ENCODE data around the gene SLIT3. TPM values are rescaled to one million over a fixed set of nuclear protein-coding genes. Genes with fewer than 3 reads are reported as not detected.

The SLIT3 gene
- total RNA-seq, 1 donor from 2014 or later, result 3.1 TPM

- no peak overlapping the region for H3K4me3 ChIP-seq (ENCODE audit: low read depth, low read length)
- TF ChIP-seq, protein P1, sequence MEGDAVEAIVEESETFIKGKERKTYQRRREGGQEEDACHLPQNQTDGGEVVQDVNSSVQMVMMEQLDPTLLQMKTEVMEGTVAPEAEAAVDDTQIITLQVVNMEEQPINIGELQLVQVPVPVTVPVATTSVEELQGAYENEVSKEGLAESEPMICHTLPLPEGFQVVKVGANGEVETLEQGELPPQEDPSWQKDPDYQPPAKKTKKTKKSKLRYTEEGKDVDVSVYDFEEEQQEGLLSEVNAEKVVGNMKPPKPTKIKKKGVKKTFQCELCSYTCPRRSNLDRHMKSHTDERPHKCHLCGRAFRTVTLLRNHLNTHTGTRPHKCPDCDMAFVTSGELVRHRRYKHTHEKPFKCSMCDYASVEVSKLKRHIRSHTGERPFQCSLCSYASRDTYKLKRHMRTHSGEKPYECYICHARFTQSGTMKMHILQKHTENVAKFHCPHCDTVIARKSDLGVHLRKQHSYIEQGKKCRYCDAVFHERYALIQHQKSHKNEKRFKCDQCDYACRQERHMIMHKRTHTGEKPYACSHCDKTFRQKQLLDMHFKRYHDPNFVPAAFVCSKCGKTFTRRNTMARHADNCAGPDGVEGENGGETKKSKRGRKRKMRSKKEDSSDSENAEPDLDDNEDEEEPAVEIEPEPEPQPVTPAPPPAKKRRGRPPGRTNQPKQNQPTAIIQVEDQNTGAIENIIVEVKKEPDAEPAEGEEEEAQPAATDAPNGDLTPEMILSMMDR (conservative IDR thresholded peaks at IDR 0.05; ENCODE audit: low read depth, low read length), result no peak
- no peak for DNase-seq (ENCODE audit: low read depth)
Observed at GRCh38 chr5:169029661-169030274, 271.2 kb downstream of the SLIT3 start.

DNA sequence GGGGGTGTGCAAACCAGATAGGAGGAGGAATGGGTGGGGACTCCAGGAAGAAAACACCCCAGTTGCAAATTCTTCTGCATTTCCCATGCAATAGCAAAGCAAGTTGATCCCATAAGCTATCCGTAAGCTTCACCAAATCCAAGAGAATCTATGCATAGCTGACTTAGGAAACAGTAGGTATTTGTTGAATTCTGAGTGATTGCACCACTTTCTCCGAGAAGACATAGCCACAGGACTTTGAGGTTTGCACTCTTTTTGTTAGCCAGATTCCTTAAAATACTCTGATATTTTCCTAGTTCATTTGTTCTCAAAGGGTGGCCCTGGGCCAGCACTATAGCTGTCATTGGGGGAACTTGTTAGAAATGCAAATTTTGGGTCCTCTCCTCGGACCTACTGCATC lies 271.9 kb downstream of the SLIT3 start:
- TF ChIP-seq, protein P1 (conservative IDR thresholded peaks at IDR 0.05; ENCODE audit: low read depth, low read length), result no peak
- H3K4me3 ChIP-seq (ENCODE audit: low read depth, low read length), result no peak overlapping the region
- DNase-seq (ENCODE audit: low read depth), result no peak

DNA sequence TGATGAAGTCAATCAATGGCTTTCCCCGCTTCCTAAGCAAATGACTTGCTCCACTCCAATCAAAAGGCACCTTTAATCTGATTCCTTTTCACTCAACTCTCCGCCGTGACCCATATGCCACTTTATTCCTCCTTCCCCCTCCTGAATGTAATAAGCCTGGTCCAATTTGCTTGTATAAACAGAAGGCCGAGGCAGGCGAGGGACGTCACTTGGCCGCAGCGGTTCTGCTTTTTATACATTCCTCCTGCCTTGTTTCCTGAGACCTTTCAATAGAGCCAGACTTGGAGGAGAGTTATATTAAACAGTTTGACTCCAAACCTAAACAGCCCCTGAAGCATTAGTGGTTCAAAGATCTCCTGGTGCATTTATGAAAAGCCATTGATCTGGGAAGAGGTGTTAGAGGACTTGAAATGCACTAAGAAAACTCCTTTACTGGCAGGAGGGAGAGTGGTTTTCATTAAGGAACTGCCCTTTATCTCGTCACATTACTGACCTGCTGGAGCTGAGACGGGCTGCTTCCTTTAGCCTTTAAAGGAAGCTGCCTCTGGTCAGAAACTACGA lies 273.4 kb downstream of the SLIT3 start:
- DNase-seq (ENCODE audit: low read depth), result no peak
- TF ChIP-seq, protein P1 (conservative IDR thresholded peaks at IDR 0.05; ENCODE audit: low read depth, low read length), result no peak
- no peak overlapping the region for H3K4me3 ChIP-seq (ENCODE audit: low read depth, low read length)

- TF ChIP-seq, protein P1 (conservative IDR thresholded peaks at IDR 0.05; ENCODE audit: low read depth, low read length), result no peak
- no peak for DNase-seq (ENCODE audit: low read depth)
Observed at GRCh38 chr5:169025491-169025890, 275.4 kb downstream of the SLIT3 start.

GRCh38 chr5:169024421-169024820 lies 276.5 kb downstream of the SLIT3 start:
- H3K4me3 ChIP-seq (ENCODE audit: low read depth, low read length), result no peak overlapping the region

More at GRCh38 chr5:169025491-169025890, 275.4 kb downstream of the SLIT3 start:
- no peak overlapping the region for H3K4me3 ChIP-seq (ENCODE audit: low read depth, low read length)

GRCh38 chr5:169022718-169023117 lies 278.2 kb downstream of the SLIT3 start:
- H3K4me3 ChIP-seq (ENCODE audit: low read depth, low read length), result no peak overlapping the region
- no peak for DNase-seq (ENCODE audit: low read depth)
- TF ChIP-seq, protein P1 (conservative IDR thresholded peaks at IDR 0.05; ENCODE audit: low read depth, low read length), result no peak

More at GRCh38 chr5:169024421-169024820, 276.5 kb downstream of the SLIT3 start:
- TF ChIP-seq, protein P1 (conservative IDR thresholded peaks at IDR 0.05; ENCODE audit: low read depth, low read length), result no peak
- DNase-seq (ENCODE audit: low read depth), result no peak

GRCh38 chr5:169020102-169020501 lies 280.8 kb downstream of the SLIT3 start:
- TF ChIP-seq, protein P1 (conservative IDR thresholded peaks at IDR 0.05; ENCODE audit: low read depth, low read length), result no peak
- DNase-seq (ENCODE audit: low read depth), result no peak
- H3K4me3 ChIP-seq (ENCODE audit: low read depth, low read length), result no peak overlapping the region
